CD14-positive monocyte (primary cell): Measurements from ENCODE around the gene CHAD. TPM values are rescaled to one million over a fixed set of nuclear protein-coding genes. Genes with fewer than 3 reads are reported as not detected.

Experiments used
- DNase-seq, 3 donors: peaks; one replicate each; pipeline ENCODE4 v3.0.0-alpha.2; 2011 to 2022
- H2AFZ ChIP-seq: 2 replicates; pipeline ENCODE4 v1.6.0; 2012; ENCODE audit warnings: mild to moderate bottlenecking, low read depth, low read length, inconsistent platforms; ENCODE audit not compliant: insufficient read depth, poor library complexity, severe bottlenecking
- H3K27ac ChIP-seq, 2 donors: 1 replicate in 1 of 2; 2 replicates in 1 of 2; pipeline ENCODE4 v1.5.1; 2012 to 2013; ENCODE audit warnings: low read length in 2 of 2, control low read depth in 1 of 2, inconsistent platforms in 1 of 2, low read depth in 1 of 2, mild to moderate bottlenecking in 1 of 2
- H3K27me3 ChIP-seq, 2 donors: one replicate each; pipeline versions ENCODE4 v1.6.0 to v1.6.1; 2011 to 2013; ENCODE audit warnings: low read length in 2 of 2; ENCODE audit not compliant: control insufficient read depth in 2 of 2, insufficient read depth in 2 of 2
- H3K36me3 ChIP-seq, 2 donors: replicated peaks in 1 of 2; 1 replicate in 1 of 2; 2 replicates in 1 of 2; pipeline versions ENCODE4 v1.5.1 to v1.6.1; 2012 to 2013; ENCODE audit warnings: low read length in 2 of 2, control low read depth in 1 of 2, inconsistent platforms in 1 of 2, mild to moderate bottlenecking in 1 of 2; ENCODE audit not compliant: insufficient read depth in 2 of 2, control insufficient read depth in 1 of 2
- H3K4me1 ChIP-seq, 2 donors: 1 replicate in 1 of 2; 2 replicates in 1 of 2; pipeline versions ENCODE4 v1.5.1 to v1.6.1; 2012 to 2013; ENCODE audit warnings: low read length in 2 of 2, control low read depth in 1 of 2, inconsistent platforms in 1 of 2, mild to moderate bottlenecking in 1 of 2, moderate library complexity in 1 of 2; ENCODE audit not compliant: insufficient read depth in 2 of 2, control insufficient read depth in 1 of 2
- H3K4me2 ChIP-seq: replicated peaks from 2 replicates; pipeline ENCODE3; 2012; ENCODE audit warnings: low read length, moderate library complexity, mild to moderate bottlenecking; ENCODE audit not compliant: poor library complexity, severe bottlenecking; ENCODE audit errors: extremely low read depth
- H3K4me3 ChIP-seq, 3 experiments: fragments of 200-600 bp in 1 of 3; sonication (generic) in 1 of 3; replicated peaks in 1 of 3; 1 replicate in 2 of 3; 2 replicates in 1 of 3; pipeline ENCODE4 v1.5.1; 2011 to 2013; ENCODE audit warnings: low read length in 3 of 3, mild to moderate bottlenecking in 3 of 3, control low read depth in 2 of 3, low read depth in 2 of 3, inconsistent platforms in 1 of 3, moderate library complexity in 1 of 3
- H3K79me2 ChIP-seq: 2 replicates; pipeline ENCODE4 v1.6.0; 2012; ENCODE audit warnings: mild to moderate bottlenecking, control low read depth, inconsistent platforms, low read length, moderate library complexity; ENCODE audit not compliant: insufficient read depth
- H3K9ac ChIP-seq: 2 replicates; pipeline ENCODE4 v1.6.0; 2017; ENCODE audit warnings: low read length, mild to moderate bottlenecking; ENCODE audit not compliant: insufficient read depth, poor library complexity, severe bottlenecking
- H3K9me3 ChIP-seq, 2 donors: replicated peaks in 1 of 2; 1 replicate in 1 of 2; 2 replicates in 1 of 2; pipeline versions ENCODE4 v1.5.1 to v1.6.1; 2012 to 2013; ENCODE audit warnings: low read length in 2 of 2, control low read depth in 1 of 2; ENCODE audit not compliant: control insufficient read depth in 1 of 2, insufficient read depth in 1 of 2
- H4K20me1 ChIP-seq: 2 replicates; pipeline ENCODE4 v1.6.0; 2012; ENCODE audit warnings: mild to moderate bottlenecking, low read length, control low read depth, moderate library complexity; ENCODE audit not compliant: insufficient read depth
- H3K27ac Mint-ChIP-seq, 7 donors: one replicate each; pipeline ENCODE4 v1.8.0; 2020; ENCODE audit warnings: mild to moderate bottlenecking in 7 of 7, mixed read lengths in 7 of 7, moderate library complexity in 6 of 7, inconsistent platforms in 2 of 7
- H3K27me3 Mint-ChIP-seq, 3 donors: one replicate each; pipeline ENCODE4 v1.8.0; 2021 to 2022; ENCODE audit warnings: low read depth in 3 of 3, mild to moderate bottlenecking in 3 of 3, mixed read lengths in 3 of 3, moderate library complexity in 3 of 3, inconsistent platforms in 1 of 3
- H3K36me3 Mint-ChIP-seq, 2 donors: one replicate each; pipeline ENCODE4 v1.8.0; 2020; ENCODE audit warnings: mixed read lengths in 2 of 2, inconsistent platforms in 1 of 2, mild to moderate bottlenecking in 1 of 2
- H3K4me1 Mint-ChIP-seq: one replicate; pipeline ENCODE4 v1.8.0; 2020; ENCODE audit warnings: mild to moderate bottlenecking, mixed read lengths
- H3K4me3 Mint-ChIP-seq, 2 donors: one replicate each; pipeline ENCODE4 v1.8.0; 2020; ENCODE audit warnings: mild to moderate bottlenecking in 2 of 2, mixed read lengths in 2 of 2, moderate library complexity in 1 of 2
- H3K9me3 Mint-ChIP-seq, 7 donors: one replicate each; pipeline ENCODE4 v1.8.0; 2020 to 2022; ENCODE audit warnings: mixed read lengths in 7 of 7, mild to moderate bottlenecking in 6 of 7, moderate library complexity in 6 of 7, inconsistent platforms in 2 of 7
- CTCF ChIP-seq: fragments of 200-600 bp; IDR thresholded peaks from one replicate; pipeline ENCODE4 v1.8.0; 2022; ENCODE audit warnings: antibody characterized with exemption, mild to moderate bottlenecking
- WGBS: methylation state at CpG from one replicate; pipeline ENCODE4 v1.1.5; 2013; ENCODE audit warnings: missing lambda C conversion rate; ENCODE audit not compliant: insufficient coverage; 5-methylcytosine and 5-hydroxymethylcytosine counted together
- intact Hi-C, 2 donors: fragments of 100-400 bp; cut with micrococcal nuclease; formaldehyde crosslinking; loops; one replicate each; pipeline versions ENCODE4 v1.15.0 to v1.15.1; 2023
- polyA plus RNA-seq, 3 donors: library from polyadenylated mRNA; depleted of rRNA in 1 of 3; unstranded in 2 of 3; stranded (reverse) in 1 of 3; fragments of 300-500 nt in 2 of 3; fragments of >200 nt in 1 of 3; fragmentation: Illumina TruSeq in 2 of 3; gene quantifications; 1 replicate in 2 of 3; 2 replicates in 1 of 3; pipeline ENCODE4 v1.2.3, GENCODE V29; 2012 to 2021

The CHAD gene
- polyA plus RNA-seq, 3 donors, result not detected

GRCh38 chr17:50483266-50483665 lies 14.6 kb upstream of the CHAD start:
- TF ChIP-seq CTCF, result no peak
- Histone ChIP-seq H3K79me2 (peaks cover 10% of the 10 kb centered on the region), H3K27me3 (no peaks in the 10 kb centered on the region), H2AFZ (no peak overlapping the region), H3K9ac (no peak overlapping the region), H3K27ac (no peak overlapping the region), H3K4me2 (no peak overlapping the region), H3K4me3 (no peak overlapping the region), H4K20me1 (peaks cover 21% of the 10 kb centered on the region), H3K36me3 (peaks cover 30 to 38% of the 10 kb centered on the region in 2 donors), H3K9me3 (no peaks in the 10 kb centered on the region), H3K4me1 (peaks cover 28 to 44% of the 10 kb centered on the region in 2 donors)
- intact Hi-C loops, result loop anchor here (5.0 to 10.0 kb wide), 4 partner anchors 59 to 199 kb away; partner anchors contain the start of gene SPATA20 (in 1 of the 2)
- Mint-ChIP-seq H3K36me3 (peaks cover 32 to 45% of the 10 kb centered on the region in 2 donors), H3K27ac (peak overlapping the region in 2 of 7 donors; percentile 6 to 63), H3K4me3 (no peak overlapping the region), H3K27me3 (no peaks in the 10 kb centered on the region), H3K9me3 (peaks cover 0 to 5% (median 0%) of the 10 kb centered on the region in 7 donors), H3K4me1 (peaks cover 29% of the 10 kb centered on the region)
- no peak for DNase-seq
- 100% methylated on average over 3 of the region's 5 CpGs for WGBS

- H3K27me3 ChIP-seq, result no peaks in the 10 kb centered on the region
- peaks cover 32 to 45% of the 10 kb centered on the region in 2 donors for H3K36me3 Mint-ChIP-seq
- H3K9ac ChIP-seq, result no peak overlapping the region
- H3K36me3 ChIP-seq, result peaks cover 30 to 38% of the 10 kb centered on the region in 2 donors
- H3K4me3 ChIP-seq, result no peak overlapping the region
- intact Hi-C loops, result loop anchor here (5.0 to 10.0 kb wide), 4 partner anchors 60 to 200 kb away; partner anchors contain the start of gene SPATA20 (in 1 of the 2)
- H3K79me2 ChIP-seq, result peaks cover 10% of the 10 kb centered on the region
- peaks cover 0 to 5% (median 0%) of the 10 kb centered on the region in 7 donors for H3K9me3 Mint-ChIP-seq
- H3K4me1 Mint-ChIP-seq, result peaks cover 33% of the 10 kb centered on the region
- no peaks in the 10 kb centered on the region for H3K9me3 ChIP-seq
- H3K27ac ChIP-seq, result no peak overlapping the region
- H3K4me1 ChIP-seq, result peaks cover 33 to 48% of the 10 kb centered on the region in 2 donors
- H4K20me1 ChIP-seq, result peaks cover 21% of the 10 kb centered on the region
- no peak overlapping the region for H2AFZ ChIP-seq
- peak; percentile 82 to 92 (median 85) for DNase-seq
- H3K27me3 Mint-ChIP-seq, result peaks cover 0 to 2% (median 0%) of the 10 kb centered on the region in 3 donors
- peak overlapping the region in 5 of 7 donors; percentile 38 to 83 (median 69) for H3K27ac Mint-ChIP-seq
- peak; percentile 94 for TF ChIP-seq CTCF
- no peak overlapping the region for H3K4me2 ChIP-seq
- WGBS, result no CpG with 5 or more reads among the region's 7 CpGs
- no peak overlapping the region for H3K4me3 Mint-ChIP-seq
Measured at GRCh38 chr17:50482516-50482915, 13.8 kb upstream of the CHAD start.
